NB4 (cell line): ENCODE measurements around the gene MFAP1.

Experiments
- DNase-seq: peaks from one replicate; pipeline ENCODE4 v3.0.0; 2010; ENCODE audit warnings: low read depth
- H3K4me3 ChIP-seq: one replicate; pipeline ENCODE4 v1.5.1; 2011; ENCODE audit warnings: mild to moderate bottlenecking, low read depth, low read length, moderate library complexity
- MYC ChIP-seq: IDR thresholded peaks from 2 replicates; pipeline ENCODE4 v1.6.1; 2011; ENCODE audit warnings: low read depth, low read length
- POLR2A ChIP-seq: IDR thresholded peaks from 2 replicates; pipeline ENCODE4 v1.6.1; 2011; ENCODE audit warnings: mild to moderate bottlenecking; ENCODE audit not compliant: insufficient read length; ENCODE audit errors: extremely low read depth
- TF ChIP-seq, protein P1 (sequence below): IDR thresholded peaks from 2 replicates; pipeline ENCODE4 v1.6.1; 2011; ENCODE audit warnings: low read depth, low read length
- TF ChIP-seq, protein P2 (sequence below): IDR thresholded peaks from one replicate; pipeline ENCODE4 v1.5.1; 2012; ENCODE audit warnings: low read depth, low read length

The MFAP1 gene

DNA sequence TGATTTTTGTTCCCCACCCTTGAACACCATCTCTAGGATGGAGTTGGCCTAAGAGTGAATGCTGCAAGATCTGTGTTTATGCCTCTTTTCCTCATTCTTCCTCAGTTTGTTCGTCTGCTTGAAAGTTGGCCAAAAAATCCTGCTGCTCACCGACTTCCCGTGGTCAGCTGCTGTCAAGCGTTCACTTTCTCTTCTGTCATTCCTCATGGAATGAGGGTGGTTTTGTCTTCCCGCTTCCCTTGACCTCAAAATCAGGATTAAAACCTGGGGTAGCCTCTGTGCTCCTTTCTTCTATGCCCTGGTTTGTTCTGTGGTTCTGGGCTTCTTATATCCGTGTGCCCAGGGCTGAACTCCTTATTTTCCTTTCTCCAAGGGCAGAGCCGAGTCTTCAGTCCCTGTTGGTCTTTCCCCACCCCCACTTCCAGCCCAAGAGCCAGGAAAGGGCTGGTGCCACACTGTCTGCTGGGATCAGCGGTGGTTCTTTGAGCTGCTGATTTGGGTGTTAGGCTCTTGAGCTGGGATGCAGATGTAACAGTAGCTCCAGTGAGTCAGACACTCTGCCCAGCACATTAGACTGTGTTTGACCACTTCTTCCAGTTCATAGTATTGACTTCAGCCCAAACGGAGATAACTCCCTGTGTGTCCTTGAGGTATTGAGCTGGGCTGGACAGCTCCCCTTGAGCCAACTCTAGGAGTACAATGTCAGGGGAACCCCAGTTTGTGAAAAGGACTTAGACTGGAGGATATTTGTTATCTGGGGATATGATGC, 30.0 kb downstream of the MFAP1 start:
- TF ChIP-seq, protein P1, sequence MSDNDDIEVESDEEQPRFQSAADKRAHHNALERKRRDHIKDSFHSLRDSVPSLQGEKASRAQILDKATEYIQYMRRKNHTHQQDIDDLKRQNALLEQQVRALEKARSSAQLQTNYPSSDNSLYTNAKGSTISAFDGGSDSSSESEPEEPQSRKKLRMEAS, result no peak
- TF ChIP-seq, protein P2, sequence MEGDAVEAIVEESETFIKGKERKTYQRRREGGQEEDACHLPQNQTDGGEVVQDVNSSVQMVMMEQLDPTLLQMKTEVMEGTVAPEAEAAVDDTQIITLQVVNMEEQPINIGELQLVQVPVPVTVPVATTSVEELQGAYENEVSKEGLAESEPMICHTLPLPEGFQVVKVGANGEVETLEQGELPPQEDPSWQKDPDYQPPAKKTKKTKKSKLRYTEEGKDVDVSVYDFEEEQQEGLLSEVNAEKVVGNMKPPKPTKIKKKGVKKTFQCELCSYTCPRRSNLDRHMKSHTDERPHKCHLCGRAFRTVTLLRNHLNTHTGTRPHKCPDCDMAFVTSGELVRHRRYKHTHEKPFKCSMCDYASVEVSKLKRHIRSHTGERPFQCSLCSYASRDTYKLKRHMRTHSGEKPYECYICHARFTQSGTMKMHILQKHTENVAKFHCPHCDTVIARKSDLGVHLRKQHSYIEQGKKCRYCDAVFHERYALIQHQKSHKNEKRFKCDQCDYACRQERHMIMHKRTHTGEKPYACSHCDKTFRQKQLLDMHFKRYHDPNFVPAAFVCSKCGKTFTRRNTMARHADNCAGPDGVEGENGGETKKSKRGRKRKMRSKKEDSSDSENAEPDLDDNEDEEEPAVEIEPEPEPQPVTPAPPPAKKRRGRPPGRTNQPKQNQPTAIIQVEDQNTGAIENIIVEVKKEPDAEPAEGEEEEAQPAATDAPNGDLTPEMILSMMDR, result no peak
- TF ChIP-seq POLR2A (no peak), MYC (no peak)
- no peak overlapping the region for H3K4me3 ChIP-seq
- no peak for DNase-seq

- H3K4me3 ChIP-seq, result peak overlapping the region; percentile 95
- TF ChIP-seq, protein P1, result no peak
- TF ChIP-seq MYC (no peak), POLR2A (no peak)
- TF ChIP-seq, protein P2, result no peak
- no peak for DNase-seq
Observed at GRCh38 chr15:43793647-43794046, 30.8 kb downstream of the MFAP1 start.

DNA sequence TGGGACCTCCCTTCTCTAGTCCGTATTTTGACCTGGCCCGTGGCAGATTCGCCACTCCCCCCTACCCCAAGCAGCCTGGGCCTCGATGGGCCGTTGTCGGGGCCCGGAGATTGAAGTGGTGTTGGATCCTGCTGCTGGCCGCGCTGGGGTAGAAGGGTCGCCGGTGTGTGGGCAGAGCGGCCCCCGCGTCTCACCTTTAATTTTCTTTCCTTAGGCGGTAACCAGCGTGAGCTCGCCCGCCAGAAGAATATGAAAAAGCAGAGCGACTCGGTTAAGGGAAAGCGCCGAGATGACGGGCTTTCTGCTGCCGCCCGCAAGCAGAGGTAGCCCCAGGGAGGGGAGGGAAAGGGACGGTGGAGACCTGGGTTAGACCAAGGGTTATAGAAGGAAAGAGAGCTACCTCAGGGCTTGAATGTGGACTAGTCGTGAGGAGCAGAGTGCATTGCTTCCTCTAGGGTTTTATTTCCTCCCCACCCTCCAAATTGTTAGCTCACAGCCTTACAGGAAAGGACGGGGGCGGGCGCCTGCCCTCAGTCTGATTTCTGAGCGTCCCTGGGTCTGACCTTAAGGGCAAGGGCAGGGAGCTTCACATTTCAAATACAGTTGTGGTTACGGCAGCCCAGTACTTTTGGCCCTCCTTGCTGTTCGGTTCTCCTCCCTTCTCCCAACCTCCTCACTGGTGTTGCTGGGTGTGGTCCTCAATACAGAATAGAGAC, 31.6 kb downstream of the MFAP1 start:
- TF ChIP-seq, protein P1, result no peak
- TF ChIP-seq POLR2A (no peak), MYC (no peak)
- TF ChIP-seq, protein P2, result no peak
- H3K4me3 ChIP-seq, result peak overlapping the region; percentile 95
- peak; percentile 49 for DNase-seq

DNA sequence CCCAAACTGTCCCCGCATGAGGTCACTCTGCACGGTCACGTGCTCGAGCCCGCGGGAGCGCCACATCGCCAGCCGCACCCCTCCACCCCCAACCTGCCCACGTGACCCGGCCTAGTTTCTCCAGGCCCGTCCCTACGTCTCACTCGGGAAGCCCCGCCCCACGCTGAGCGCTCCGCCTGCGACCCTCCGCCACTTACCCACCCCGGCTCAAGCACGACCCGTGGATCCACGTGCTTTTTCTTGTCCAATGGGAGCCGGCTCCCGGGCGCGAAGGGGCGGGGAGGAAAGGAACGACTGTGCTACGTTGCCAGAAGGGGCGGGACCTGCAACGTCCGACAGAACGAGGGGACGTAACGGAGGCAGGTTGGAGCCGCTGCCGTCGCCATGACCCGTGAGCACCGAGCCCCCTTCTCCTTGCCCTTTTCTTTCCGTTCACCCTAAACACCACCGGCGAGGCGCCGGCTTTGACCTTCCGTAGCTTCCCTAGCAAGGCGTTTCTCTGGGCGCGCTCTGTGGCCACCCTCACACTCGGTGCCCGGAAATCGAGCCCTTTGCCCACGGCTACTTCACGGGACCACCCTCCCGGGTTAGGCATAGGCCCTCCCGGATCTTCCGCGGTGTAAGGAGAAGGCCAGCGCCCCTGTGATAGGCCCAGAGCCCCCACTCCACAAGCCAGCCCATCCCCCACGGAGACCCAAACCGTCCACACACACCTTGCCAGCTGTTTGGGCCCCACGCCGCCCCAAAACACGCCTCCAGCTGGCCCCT, 32.3 kb downstream of the MFAP1 start, which contains the start of gene SERF2:
SERF2 (plus strand) TSS at position 328 of the 768 bp plus-strand sequence; CDS start at position 385, 57 bp downstream.
- TF ChIP-seq, protein P1, result peak; percentile 100
- TF ChIP-seq, protein P2, result no peak
- peak; percentile 96 for TF ChIP-seq POLR2A
- TF ChIP-seq MYC, result peak; percentile 98
- H3K4me3 ChIP-seq, result peak within 1 kb of the TSS; percentile 95
- peak; percentile 100 for DNase-seq

DNA sequence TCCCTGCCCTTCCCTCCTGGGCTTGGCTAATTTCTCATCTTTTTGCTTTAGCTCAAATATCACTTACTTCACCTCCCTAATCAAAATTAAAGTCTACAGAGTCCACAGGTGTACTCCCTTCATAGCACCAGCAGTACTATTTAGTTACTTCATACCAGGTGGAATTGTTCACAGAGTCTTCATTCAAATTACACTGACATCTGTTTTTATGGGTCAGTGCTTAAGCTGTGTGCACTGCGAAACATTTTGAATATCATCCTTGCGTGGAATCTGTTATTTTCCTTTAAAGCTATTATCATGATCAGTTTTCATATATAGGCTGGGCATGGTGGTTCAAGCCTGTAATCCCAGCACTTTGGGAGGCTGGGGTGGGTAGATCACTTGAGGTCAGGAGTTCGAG, 35.1 kb downstream of the MFAP1 start:
- H3K4me3 ChIP-seq, result no peak overlapping the region
- no peak for DNase-seq
- TF ChIP-seq MYC, result no peak
- TF ChIP-seq, protein P2, result no peak
- TF ChIP-seq, protein P1, result no peak
- TF ChIP-seq POLR2A, result no peak
